Gastrocnemius medialis (tissue), 4 donors: ENCODE measurements around the gene SPATA16. TPM values are rescaled to one million over a fixed set of nuclear protein-coding genes. Genes with fewer than 3 reads are reported as not detected.

ENCODE experiments used
- ATAC-seq, 2 donors: fragments of 150-250 bp; one replicate each; pipeline ENCODE4 v1.9.1; 2016
- DNase-seq, 2 donors: peaks; one replicate each; pipeline ENCODE4 v3.0.0-alpha.2; 2019
- H3K27ac ChIP-seq, 4 donors: fragments of 200-600 bp; sonication (generic); 1 replicate in 1 of 4; 2 replicates in 3 of 4; pipeline ENCODE4 v1.5.1; 2016 to 2018; ENCODE audit warnings: mild to moderate bottlenecking in 2 of 4, moderate library complexity in 1 of 4
- H3K27me3 ChIP-seq, 3 donors: fragments of 200-600 bp; sonication (generic) in 2 of 3; 1 replicate in 1 of 3; 2 replicates in 2 of 3; pipeline versions ENCODE4 v1.5.1 to v1.6.0; 2016 to 2019; ENCODE audit warnings: mild to moderate bottlenecking in 1 of 3, moderate library complexity in 1 of 3
- H3K36me3 ChIP-seq, 2 donors: fragments of 200-600 bp; sonication (generic) in 1 of 2; one replicate each; pipeline ENCODE4 v1.5.1; 2017 to 2018
- H3K4me1 ChIP-seq, 2 donors: fragments of 200-600 bp; sonication (generic) in 1 of 2; one replicate each; pipeline ENCODE4 v1.5.1; 2016 to 2017; ENCODE audit warnings: mild to moderate bottlenecking in 2 of 2
- H3K4me3 ChIP-seq, 4 donors: fragments of 200-600 bp; sonication (generic) in 3 of 4; 1 replicate in 1 of 4; 2 replicates in 3 of 4; pipeline ENCODE4 v1.5.1; 2016 to 2019; ENCODE audit warnings: mild to moderate bottlenecking in 2 of 4
- H3K9me3 ChIP-seq, 3 donors: fragments of 200-600 bp; sonication (generic) in 2 of 3; 1 replicate in 1 of 3; 2 replicates in 2 of 3; pipeline ENCODE4 v1.5.1; 2016 to 2019
- CTCF ChIP-seq, 5 experiments: fragments of 450-650 bp in 3 of 5; fragments of 200-600 bp in 2 of 5; sonication (generic) in 2 of 5; IDR thresholded peaks in 4 of 5; conservative IDR thresholded peaks in 1 of 5; 1 replicate in 4 of 5; 2 replicates in 1 of 5; pipeline ENCODE4 v1.5.1; 2016 to 2019; ENCODE audit warnings: antibody characterized with exemption in 5 of 5, mild to moderate bottlenecking in 3 of 5, moderate library complexity in 3 of 5
- POLR2A ChIP-seq, 2 donors: fragments of 450-650 bp; IDR thresholded peaks; one replicate each; pipeline ENCODE4 v1.6.1; 2017; ENCODE audit warnings: antibody characterized with exemption in 2 of 2, mild to moderate bottlenecking in 2 of 2, moderate library complexity in 2 of 2
- in situ Hi-C, 4 donors: fragments of 200-750 bp; cut with MboI; loops; one replicate each; pipeline versions ENCODE4 v1.15.0 to v1.8.0; 2017; ENCODE audit warnings: low sequenced_read_pairs in 4 of 4
- intact Hi-C: fragments of 100-400 bp; cut with DNase I; formaldehyde crosslinking; loops from one replicate; pipeline ENCODE4 v1.15.1; 2023; ENCODE audit warnings: low total_unique reads
- total RNA-seq, 4 donors: library from RNA; depleted of rRNA; stranded (reverse); fragments of >200 nt; gene quantifications; one replicate each; pipeline versions ENCODE4 v1.1.0 to v1.2.3, GENCODE V29; 2016

The SPATA16 gene
- total RNA-seq, 4 donors from 2014 or later, result not detected

GRCh38 chr3:172918568-172919296 is 222.3 kb downstream of the SPATA16 start:
- TF ChIP-seq CTCF (IDR thresholded peaks at IDR 0.05 in 4 of 5, conservative IDR thresholded peaks at IDR 0.05 in 1 of 5), result no peak
- TF ChIP-seq POLR2A (IDR thresholded peaks at IDR 0.05), result no peak
- H3K27ac ChIP-seq, result no peak overlapping the region
- in situ Hi-C loops, result no loop called here

GRCh38 chr3:172918165-172918564 is 222.9 kb downstream of the SPATA16 start:
- Histone ChIP-seq H3K36me3 (no peaks in the 10 kb centered on the region), H3K9me3 (no peaks in the 10 kb centered on the region), H3K4me3 (no peak overlapping the region), H3K27ac (no peak overlapping the region), H3K4me1 (peaks cover 0 to 6% of the 10 kb centered on the region in 2 donors), H3K27me3 (no peaks in the 10 kb centered on the region)
- no peak for ATAC-seq
- in situ Hi-C loops (no loop called here), intact Hi-C loops (no loop called here)
- TF ChIP-seq CTCF (IDR thresholded peaks at IDR 0.05 in 4 of 5, conservative IDR thresholded peaks at IDR 0.05 in 1 of 5) (no peak), POLR2A (IDR thresholded peaks at IDR 0.05) (no peak)
- DNase-seq, result no peak

More at GRCh38 chr3:172918568-172919296, 222.3 kb downstream of the SPATA16 start:
- H3K4me1 ChIP-seq, result peaks cover 0 to 6% of the 10 kb centered on the region in 2 donors
- no peaks in the 10 kb centered on the region for H3K27me3 ChIP-seq
- H3K36me3 ChIP-seq, result no peaks in the 10 kb centered on the region
- no peak overlapping the region for H3K4me3 ChIP-seq
- intact Hi-C loops, result no loop called here
- no peaks in the 10 kb centered on the region for H3K9me3 ChIP-seq
- ATAC-seq (no peak), DNase-seq (no peak)

DNA sequence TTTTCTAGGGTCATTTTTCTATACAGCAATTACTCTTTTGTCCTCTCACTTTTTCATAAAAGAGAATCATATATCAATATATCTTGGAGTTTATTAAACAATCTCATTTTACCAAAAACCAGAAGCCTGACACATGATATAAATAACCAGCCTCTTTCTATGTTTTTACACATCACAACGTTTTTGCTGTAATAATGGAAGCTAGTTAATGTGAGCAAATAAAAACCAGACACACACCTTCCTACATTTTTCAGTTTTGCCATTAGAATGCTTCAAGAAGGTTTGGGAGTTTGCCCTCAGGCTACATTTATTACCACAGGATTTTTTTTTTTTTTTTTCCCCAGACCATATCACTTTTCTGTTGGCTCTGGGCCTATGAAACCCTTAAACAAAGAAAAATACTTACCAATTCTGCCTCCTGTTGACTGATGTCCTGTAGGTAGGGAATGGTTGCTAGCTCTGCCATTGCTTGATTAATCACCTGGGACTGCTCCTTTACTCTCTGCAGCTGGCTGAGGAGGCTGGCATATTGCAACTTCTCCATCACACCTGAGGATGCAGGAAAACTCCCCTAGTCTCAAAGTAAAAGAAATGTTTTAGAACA is 225.0 kb downstream of the SPATA16 start:
- in situ Hi-C loops, result no loop called here
- ATAC-seq, result no peak

GRCh38 chr3:172914854-172915253 is 226.2 kb downstream of the SPATA16 start:
- Histone ChIP-seq H3K4me1 (peaks cover 0 to 6% of the 10 kb centered on the region in 2 donors), H3K27me3 (no peaks in the 10 kb centered on the region), H3K4me3 (no peak overlapping the region), H3K9me3 (no peaks in the 10 kb centered on the region), H3K36me3 (no peaks in the 10 kb centered on the region), H3K27ac (no peak overlapping the region)
- TF ChIP-seq POLR2A (IDR thresholded peaks at IDR 0.05), result no peak
- TF ChIP-seq CTCF (IDR thresholded peaks at IDR 0.05 in 4 of 5, conservative IDR thresholded peaks at IDR 0.05 in 1 of 5), result no peak
- intact Hi-C loops, result no loop called here
- no peak for ATAC-seq
- in situ Hi-C loops, result no loop called here
- no peak for DNase-seq

More for the DNA sequence above, 225.0 kb downstream of the SPATA16 start:
- Histone ChIP-seq H3K27me3 (no peaks in the 10 kb centered on the region), H3K4me1 (peaks cover 0 to 6% of the 10 kb centered on the region in 2 donors), H3K27ac (no peak overlapping the region), H3K4me3 (no peak overlapping the region), H3K36me3 (no peaks in the 10 kb centered on the region), H3K9me3 (no peaks in the 10 kb centered on the region)
- no peak for DNase-seq
- intact Hi-C loops, result no loop called here
- TF ChIP-seq POLR2A (IDR thresholded peaks at IDR 0.05) (no peak), CTCF (IDR thresholded peaks at IDR 0.05 in 4 of 5, conservative IDR thresholded peaks at IDR 0.05 in 1 of 5) (no peak)
